Midbrain (tissue), 1 donor: Measurements from ENCODE around the gene TAAR9.

Experiments
- DNase-seq: peaks from one replicate; lab custom pipeline; 2025; lab: John Stamatoyannopoulos, UW

The TAAR9 gene

DNA sequence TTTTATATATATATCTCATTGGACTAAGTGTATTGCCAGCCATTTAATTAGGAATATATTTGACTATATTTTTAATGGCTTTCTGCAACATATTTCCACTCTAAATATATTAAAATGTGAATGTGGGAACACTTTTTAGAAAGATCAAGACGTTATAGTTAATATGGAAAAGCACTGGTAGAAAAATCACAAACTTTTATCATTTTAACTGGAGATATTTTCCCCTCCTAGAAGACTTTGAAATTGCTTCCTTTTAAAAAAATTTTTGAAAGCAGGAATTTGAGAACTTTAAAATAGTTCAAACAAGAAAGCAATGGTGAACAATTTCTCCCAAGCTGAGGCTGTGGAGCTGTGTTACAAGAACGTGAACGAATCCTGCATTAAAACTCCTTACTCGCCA is at the start of gene TAAR9:
Gene TAAR9, plus strand, starts transcription at position 301 of the 400 bp plus-strand sequence. Its CDS starts 13 bp downstream, at position 314.
- DNase-seq, result no peak

DNA sequence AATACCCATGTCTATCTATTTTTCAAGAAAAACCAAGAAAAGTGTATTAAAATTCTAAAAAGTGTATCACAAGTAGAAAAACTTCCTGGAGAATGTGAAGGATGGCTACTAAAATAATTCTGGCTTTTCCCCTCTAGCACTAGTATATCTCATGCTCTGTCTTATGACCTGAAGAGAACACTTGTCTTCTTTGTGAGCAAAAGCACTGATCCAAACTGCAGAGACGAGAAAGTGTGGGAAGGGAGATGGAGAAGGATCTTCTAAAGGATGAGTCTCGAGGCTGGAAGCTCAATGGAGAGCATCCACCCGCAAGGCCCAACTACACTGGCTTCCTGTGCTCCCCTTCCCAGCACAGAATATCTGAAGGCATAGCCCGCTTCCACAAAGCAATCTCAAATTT is 48.7 kb upstream of the TAAR9 start:
- no peak for DNase-seq

DNA sequence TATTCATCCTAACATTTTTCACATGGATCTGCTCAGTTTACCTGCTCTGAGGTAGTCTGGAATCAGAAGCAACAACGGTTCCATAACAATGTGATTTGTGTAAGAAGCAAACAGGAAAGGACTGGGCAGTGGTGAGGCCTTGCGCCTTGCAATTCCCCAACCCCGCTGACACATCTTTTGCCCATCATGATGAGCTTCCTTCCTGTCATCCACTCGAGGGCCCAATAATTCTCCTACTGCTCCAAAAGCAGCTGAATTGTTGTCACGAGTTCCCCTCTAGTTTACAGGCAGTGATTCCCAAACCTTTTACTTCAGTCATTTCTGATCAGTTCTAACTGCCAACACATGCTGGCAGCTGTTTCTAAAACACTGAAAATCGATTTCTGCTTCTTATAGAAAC is 48.1 kb upstream of the TAAR9 start:
- DNase-seq, result peak; percentile 11

DNA sequence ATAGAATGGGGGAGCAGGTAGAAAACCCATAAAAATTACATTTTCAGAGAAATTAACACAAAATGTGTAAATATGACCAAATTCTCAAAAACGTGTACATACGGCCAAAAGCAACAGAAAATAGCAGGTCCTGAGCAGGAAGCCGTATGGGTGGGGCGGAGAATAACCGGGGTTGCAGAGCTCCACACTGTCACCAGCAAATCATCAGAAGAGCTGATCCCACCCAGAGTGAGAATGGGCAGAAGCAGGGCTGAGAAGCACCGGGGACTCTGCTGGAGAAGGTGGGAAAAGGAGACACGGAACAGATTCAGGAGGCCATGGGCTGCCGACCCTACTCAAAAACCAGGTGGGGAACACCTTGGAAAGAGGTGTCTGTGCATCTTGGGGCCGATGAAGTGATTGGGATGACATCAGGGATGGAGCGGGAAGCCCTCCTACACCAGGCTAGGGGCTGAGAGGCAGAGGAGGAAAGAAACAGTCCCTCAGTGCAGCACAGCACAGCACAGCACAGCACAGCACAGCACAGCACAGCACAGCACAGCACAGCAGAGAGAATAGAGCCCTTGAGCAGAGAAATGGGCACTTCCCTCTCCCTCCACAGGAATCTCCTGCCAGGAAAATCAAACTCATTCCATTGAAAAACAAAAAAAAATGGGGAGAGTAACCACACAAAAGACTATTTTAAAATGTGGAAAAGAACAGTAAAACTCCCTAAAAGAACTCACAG is 47.4 kb upstream of the TAAR9 start:
- no peak for DNase-seq

DNA sequence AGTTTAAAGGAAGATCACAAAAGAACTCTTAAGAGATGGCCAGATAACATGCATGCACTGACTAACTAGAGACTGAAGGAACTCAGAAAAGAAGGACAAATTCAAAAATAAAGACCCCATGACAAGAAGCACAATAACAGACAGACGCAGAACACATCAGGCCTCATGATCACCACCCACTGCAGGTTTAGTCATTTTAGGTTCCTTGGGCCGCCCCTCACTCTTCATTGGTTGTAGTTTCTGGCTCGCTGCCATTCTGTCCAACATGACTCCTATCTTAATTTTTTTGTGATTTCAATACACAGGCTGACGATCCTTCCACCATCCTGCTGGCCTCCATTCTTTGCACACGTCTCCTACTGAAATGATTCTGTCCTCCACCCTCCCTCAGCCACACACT is 46.8 kb upstream of the TAAR9 start:
- DNase-seq, result no peak

DNA sequence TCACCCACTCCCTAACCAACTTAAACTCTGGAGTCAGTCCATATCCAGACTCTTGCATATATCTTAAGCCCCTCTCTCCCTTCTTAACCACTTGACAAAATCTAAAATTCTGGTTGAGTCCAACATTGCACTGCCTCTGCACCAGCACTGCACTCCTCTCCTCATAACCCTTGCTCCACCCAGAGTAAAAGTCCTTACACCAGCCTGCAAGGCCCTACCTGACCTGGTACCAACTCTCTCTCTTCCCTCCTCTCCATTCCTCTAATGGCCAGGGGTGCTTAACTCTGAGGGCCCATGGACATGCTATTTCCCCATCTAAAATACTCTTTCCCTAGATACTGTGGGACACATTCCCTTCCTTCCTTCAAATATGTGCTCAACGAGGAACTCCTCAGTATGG is 46.2 kb upstream of the TAAR9 start:
- no peak for DNase-seq

DNA sequence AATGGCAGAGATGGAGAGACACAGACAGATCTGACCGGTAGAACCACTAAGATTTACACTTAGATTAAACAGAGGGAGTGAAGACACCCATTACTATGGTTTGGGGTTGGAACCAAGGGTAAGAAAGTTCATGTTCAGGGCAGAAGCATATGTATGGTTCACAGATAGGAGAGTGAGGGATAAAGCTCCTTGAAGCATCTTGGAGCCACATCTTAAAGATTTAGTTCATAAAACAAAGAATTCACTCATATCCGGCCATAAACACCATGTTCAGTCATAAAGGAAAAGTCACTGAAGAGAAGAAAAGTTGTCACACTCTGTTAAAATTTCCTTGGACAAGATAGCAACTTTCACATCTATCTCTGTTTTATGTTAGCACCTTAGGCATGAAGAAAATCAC is 43.1 kb upstream of the TAAR9 start:
- DNase-seq, result no peak

GRCh38 chr6:132495604-132496079 is 42.4 kb upstream of the TAAR9 start:
- DNase-seq, result no peak

- DNase-seq, result no peak
These were observed 41.4 kb upstream of the TAAR9 start for GRCh38 chr6:132496519-132497180.

DNA sequence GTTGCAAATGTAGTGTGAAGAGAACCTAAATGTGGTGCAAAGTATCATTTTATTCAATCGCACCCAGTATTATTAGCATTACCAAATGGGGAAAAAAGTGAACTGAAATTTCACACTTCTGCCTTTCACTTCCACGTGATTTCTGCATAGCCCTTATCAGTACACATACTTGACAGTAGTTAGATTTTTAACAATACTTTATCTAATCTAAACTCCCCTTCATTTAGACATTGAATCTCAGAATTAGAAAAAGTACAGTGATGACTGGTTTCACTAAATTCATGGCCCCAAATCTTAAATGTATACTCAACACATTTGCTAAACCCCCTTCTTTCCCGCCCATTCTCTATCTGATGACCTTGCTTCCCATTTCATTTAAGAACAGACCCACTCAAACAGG is 39.4 kb upstream of the TAAR9 start:
- DNase-seq, result no peak

GRCh38 chr6:132499757-132500156 is 38.3 kb upstream of the TAAR9 start:
- DNase-seq, result no peak

DNA sequence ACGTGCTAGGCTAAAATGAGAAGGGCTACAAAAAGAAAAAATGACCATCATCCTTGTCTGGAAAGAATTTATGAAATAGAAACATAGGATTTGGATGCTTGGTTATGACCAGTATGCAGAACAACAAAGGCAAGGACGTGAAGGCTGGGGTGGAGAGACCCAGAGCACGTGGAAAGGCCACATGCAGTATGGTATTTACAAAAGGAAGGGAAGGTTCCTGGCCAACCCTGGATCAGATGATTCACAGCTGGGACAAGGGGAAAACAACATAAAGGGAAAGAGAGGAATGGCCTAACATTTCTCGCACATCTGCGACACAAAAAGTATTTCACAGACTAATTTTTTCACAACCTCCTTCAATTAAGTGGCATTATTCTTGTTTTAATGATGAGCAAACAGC is 33.3 kb upstream of the TAAR9 start:
- DNase-seq, result no peak

DNA sequence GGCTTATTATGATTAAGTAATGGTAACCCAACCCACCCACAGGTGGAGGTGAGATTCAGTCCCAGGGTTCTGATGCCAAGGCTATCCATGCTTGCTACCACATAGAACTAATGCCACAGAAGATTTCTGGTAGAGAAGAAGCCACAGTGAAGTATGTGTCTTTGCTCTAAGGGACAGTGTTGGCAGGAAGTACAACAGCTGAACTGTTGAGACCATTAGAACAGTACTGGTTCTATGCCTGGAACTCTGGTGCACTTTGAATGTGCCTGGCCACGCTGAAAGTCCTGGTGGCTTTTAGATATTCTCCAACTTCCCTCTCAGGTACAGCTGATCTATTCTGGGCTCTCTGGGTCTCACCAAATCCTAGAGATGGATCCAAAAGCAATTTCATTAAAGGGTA is 32.9 kb upstream of the TAAR9 start:
- peak; percentile 15 for DNase-seq

DNA sequence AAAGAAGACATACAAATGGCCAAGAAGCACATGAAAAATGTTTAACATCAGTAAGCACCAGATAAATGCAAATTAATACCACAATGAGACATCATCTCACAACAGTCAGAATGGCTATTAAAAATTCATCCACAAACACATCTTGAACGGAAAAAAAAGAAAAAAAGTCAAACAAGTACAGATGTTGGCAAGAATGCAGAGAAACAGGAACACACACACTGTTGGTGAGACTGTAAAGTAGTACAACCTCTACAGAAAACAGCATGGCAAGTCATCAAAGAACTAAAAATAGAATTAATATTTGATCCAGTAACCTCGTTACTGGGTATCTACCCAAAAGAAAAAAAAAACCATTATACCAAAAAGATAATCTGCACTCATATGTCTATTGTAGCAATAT is 31.6 kb upstream of the TAAR9 start:
- DNase-seq, result no peak

GRCh38 chr6:132506869-132507808 is 30.9 kb upstream of the TAAR9 start:
- no peak for DNase-seq

DNA sequence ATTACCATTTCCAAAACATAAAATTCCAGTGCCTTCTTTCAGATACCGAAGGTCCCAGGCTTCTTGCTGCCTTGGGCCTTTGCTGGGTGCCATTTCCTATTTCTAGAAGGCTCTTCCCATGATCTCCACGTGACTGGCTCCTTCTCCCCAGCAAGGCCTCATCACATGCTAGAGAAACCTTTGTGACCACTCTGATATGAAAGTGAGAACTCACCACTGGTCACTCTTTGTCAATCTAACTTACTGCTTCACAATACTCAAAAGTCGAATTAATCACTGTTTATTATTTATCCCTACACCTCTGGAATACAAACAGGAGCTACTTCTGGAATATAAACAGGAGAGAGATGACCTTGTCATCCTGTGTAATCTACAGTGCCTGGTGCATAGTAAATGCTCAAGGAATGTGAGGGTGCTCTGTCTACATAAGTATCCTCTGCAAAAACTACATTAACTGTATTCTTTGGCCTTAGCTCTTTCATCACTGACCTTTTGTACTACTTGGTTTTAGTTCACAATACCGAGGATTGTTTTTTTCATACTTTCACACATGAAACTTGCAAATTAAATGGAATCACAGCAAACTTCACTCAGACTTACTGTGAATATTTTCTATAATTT is 26.8 kb upstream of the TAAR9 start:
- peak; percentile 10 for DNase-seq

DNA sequence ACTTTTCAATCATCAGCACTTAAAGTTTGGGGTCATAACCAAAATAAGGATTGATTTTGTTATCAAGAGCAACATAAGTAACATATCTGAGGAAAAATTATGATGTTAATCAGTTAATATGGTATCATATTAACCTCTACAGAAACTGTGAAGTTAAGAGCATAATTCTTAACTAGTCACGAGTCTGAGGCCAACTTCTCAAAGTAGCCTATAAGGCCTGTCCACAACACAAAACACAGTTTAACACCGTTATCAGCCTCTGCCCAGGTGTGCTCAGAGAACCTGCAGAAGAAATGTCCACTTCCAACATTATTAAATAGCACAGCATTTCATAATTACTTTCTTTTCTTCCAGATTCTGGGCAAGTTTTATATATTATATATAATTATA is 26.3 kb upstream of the TAAR9 start:
- no peak for DNase-seq

DNA sequence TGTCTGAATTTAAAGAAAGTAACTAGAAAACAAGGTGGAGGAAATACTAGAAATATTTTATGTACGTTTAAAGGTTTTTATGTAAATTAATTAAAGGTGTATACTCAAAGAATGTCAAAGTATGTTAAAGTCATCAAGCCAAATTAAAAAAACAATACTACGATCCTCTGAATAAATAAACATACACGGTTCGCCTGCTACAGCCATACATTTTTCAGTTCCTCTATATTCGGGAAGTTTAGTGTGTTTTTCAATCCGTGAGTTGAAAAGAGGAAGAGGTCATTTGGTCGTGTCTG is 25.8 kb upstream of the TAAR9 start:
- no peak for DNase-seq

DNA sequence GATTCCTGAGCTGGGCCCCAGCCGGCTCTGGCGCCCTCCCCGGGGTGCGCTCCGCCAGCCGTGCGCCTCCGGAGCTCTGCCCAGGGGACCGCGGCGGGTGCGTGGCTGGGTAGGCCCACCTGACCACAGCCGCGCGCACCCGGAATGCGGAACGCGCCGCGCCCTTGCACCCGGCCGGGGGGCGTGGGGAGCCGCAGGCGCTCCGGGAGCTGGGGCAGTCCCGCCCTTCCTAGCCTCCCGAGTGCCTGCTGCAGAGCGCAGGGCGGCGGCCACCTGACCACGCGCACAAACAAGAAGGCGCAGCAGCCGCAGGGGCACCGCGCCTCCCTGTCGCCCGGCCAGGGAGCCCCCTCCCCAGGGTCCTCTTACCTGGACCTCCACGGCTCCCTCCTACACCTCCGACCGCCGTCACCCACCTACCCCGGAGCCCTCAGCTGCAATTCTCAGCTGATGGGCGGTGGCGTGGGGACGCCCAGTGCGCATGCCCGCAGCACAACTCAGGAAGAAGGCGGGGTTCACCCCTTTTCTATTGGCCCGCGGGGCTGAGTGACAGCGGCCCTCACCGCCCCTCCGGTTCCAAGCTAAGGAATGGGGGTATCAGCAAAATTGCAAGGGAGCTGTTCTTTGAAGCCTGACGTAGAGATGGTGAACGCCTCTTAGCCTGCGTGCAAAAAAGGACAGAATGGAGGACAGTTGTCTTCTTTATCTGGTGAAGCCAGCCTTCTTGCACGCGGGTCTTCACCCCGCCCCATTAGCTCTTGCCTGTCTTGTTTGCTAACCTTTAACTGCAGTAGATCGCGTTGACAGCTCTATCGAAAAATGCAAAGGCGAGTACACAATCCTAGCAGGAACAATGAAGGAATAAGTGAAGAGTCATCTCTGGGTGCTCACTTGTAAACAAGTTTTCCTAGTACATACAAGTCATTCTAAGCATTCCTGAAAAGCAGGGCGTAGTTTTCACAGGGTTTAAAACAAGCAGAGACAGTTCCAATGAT is 25.1 kb upstream of the TAAR9 start, which contains the start of gene STX7:
Gene STX7, minus strand, starts transcription at position 479 of the 995 bp plus-strand sequence. CDS start 9,586 bp downstream, outside the sequence.
- DNase-seq, result peak; percentile 96

DNA sequence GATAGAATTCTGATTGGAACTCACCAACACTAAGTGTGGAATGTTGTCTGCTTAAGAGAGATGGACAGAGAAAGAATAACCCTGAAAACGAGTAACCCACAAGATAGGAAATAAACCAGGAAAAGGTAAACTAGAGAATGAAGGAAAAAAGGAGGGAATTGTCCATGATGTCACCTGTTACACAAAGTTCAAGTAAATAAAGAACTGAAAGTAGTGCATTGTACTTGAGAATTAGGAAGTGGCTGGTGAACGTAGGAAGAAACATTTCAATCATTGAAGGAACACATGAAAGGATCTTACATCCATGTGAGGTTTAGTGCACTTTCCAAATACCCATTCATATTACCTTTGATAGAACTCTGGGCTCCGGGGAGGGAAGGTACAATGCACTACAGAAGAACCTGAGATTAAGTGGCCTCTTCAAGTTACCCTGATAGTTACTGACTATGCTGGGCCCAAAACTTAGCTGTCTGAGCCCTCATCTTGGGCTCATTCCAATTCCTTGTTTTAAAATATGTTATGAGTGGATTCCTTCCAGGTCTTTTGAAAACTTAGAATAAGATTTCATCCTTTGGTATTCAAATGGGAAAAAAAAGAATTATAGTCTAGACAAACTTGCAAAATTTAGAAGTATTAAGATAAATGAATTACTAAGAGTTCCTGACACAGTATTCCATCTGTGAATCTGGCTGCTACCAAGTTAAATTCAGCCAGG is 24.1 kb upstream of the TAAR9 start:
- DNase-seq, result no peak
